SH-SY5Y (cell line): ENCODE results near the gene DOCK9.

Experiments used
- GATA2 ChIP-seq: IDR thresholded peaks from 2 replicates; pipeline ENCODE4 v1.6.1; 2011; ENCODE audit warnings: mild to moderate bottlenecking, low read depth, low read length
- GATA3 ChIP-seq: IDR thresholded peaks from 2 replicates; pipeline ENCODE4 v1.6.1; 2011; ENCODE audit warnings: low read depth, mild to moderate bottlenecking, low read length, moderate library complexity

DNA sequence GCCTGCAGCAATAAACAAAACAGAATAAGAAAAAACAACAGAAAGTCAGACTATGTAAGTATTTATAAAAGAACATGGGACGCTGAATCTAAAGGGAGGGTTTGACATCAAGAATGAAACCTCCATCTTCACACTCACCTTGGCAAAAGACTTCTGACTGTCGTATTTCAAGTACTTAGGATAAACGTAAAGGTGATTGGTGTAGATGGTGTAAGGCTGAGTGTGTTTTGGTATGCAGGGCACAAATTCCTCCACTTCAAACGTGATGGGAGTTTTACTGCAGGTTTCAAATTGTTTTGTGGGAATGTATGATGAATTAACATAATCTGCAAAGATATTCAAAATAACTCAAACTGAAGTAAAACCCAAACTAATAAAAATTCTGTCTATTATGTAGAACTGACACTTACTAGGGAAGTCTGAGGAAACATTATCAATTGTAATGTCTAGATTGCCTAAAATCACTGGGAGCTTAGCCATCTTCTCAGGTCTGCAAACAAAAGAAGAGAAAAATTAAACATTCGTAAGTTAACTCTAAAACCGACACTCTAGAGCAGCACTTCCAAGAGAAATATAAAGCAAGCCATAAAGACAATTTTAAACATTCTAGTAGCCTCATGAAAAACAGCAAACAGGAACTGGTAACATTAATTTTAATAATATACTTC, 89.5 kb downstream of the DOCK9 start:
- no peak for TF ChIP-seq GATA3
- no peak for TF ChIP-seq GATA2
